NCI-H748 (cell line): ENCODE data around the gene MCTP1.
A peak's percentile ranks its signal among the peaks of the same experiment; 100 is the strongest.

Source experiments
- DNase-seq: peaks from one replicate; lab custom pipeline; 2025; ENCODE audit not compliant: unreplicated experiment; lab: John Stamatoyannopoulos, UW

Gene MCTP1

GRCh38 chr5:94731471-94731870 is 553.4 kb downstream of the MCTP1 start:
- DNase-seq, result no peak

- DNase-seq, result no peak
Observed at GRCh38 chr5:94725142-94725541, 559.8 kb downstream of the MCTP1 start.

- DNase-seq, result no peak
Observed at GRCh38 chr5:94715768-94716167, 569.1 kb downstream of the MCTP1 start.

GRCh38 chr5:94711785-94712184 is 573.1 kb downstream of the MCTP1 start:
- DNase-seq, result no peak

GRCh38 chr5:94709277-94709676 is 575.6 kb downstream of the MCTP1 start:
- DNase-seq, result no peak

- peak; percentile 20 for DNase-seq
Observed at GRCh38 chr5:94707359-94707758, 577.5 kb downstream of the MCTP1 start.

GRCh38 chr5:94705427-94705826 is 579.5 kb downstream of the MCTP1 start:
- peak; percentile 20 for DNase-seq

GRCh38 chr5:94702729-94703128 is 582.2 kb downstream of the MCTP1 start:
- peak; percentile 51 for DNase-seq

GRCh38 chr5:94700592-94700991 is 584.3 kb downstream of the MCTP1 start:
- DNase-seq, result no peak

GRCh38 chr5:94699562-94699961 is 585.3 kb downstream of the MCTP1 start:
- DNase-seq, result no peak

GRCh38 chr5:94698197-94698596 is 586.7 kb downstream of the MCTP1 start:
- DNase-seq, result peak; percentile 4

GRCh38 chr5:94694671-94695070 is 590.2 kb downstream of the MCTP1 start:
- no peak for DNase-seq

GRCh38 chr5:94693845-94694370 is 591.0 kb downstream of the MCTP1 start:
- DNase-seq, result no peak

- DNase-seq, result peak; percentile 56
Observed at GRCh38 chr5:94693043-94693822, 591.7 kb downstream of the MCTP1 start.

- DNase-seq, result peak; percentile 18
Observed at GRCh38 chr5:94692581-94692980, 592.3 kb downstream of the MCTP1 start.

- peak; percentile 95 for DNase-seq
Observed at GRCh38 chr5:94691949-94692348, 592.9 kb downstream of the MCTP1 start.

GRCh38 chr5:94691291-94691690 is 593.6 kb downstream of the MCTP1 start:
- peak; percentile 17 for DNase-seq

GRCh38 chr5:94690778-94691177 is 594.1 kb downstream of the MCTP1 start:
- DNase-seq, result peak; percentile 44

GRCh38 chr5:94689908-94690307 is 595.0 kb downstream of the MCTP1 start:
- DNase-seq, result no peak

GRCh38 chr5:94682814-94683520 is 601.9 kb downstream of the MCTP1 start:
- no peak for DNase-seq

- no peak for DNase-seq
Observed at GRCh38 chr5:94675965-94676618, 608.8 kb downstream of the MCTP1 start.
